HepG2 (cell line): ENCODE data around the gene FGFR3. TPM values are rescaled to one million over a fixed set of nuclear protein-coding genes. Genes with fewer than 3 reads are reported as not detected.
A peak's percentile ranks its signal among the peaks of the same experiment; 100 is the strongest.

Experiments
- ATAC-seq: fragments of 200-7000 bp; cut with Tn5 transposase; 3 replicates; pipeline ENCODE4 v1.9.1; 2020; ENCODE audit warnings: mild to moderate bottlenecking, moderate library complexity
- BruUV-seq: library from RNA; stranded (reverse); fragments of 400-500 nt; replicated peaks from 2 replicates; lab custom pipeline; 2021; lab: Mats Ljungman, UMichigan
- CTCF ChIA-PET: fragments of 300-600 bp; formaldehyde crosslinking; extraction: SDS; loops from one replicate; lab custom pipeline; 2021; ENCODE audit warnings: low total read pairs, inconsistent platforms, low intra/inter-chr PET ratio; lab: Yijun Ruan, JAX
- POLR2A ChIA-PET: fragments of 350-600 bp; sonication (Branson Sonifier 250); formaldehyde crosslinking; loops from one replicate; lab custom pipeline; 2020; ENCODE audit warnings: antibody characterized with exemption, inconsistent platforms; lab: Yijun Ruan, JAX
- DNase-seq: peaks from one replicate; pipeline ENCODE4 v3.0.0-alpha.2; 2015; ENCODE audit warnings: low spot score
- FAIRE-seq: peaks from 3 replicates; lab custom pipeline; 2011; peaks lifted over from hg19 to GRCh38; lab: Jason Lieb, UNC
- H2AFZ ChIP-seq: one replicate; pipeline ENCODE4 v1.6.1; 2011; ENCODE audit warnings: low read length, inconsistent platforms
- H3K27ac ChIP-seq: fragments of 300-600 bp; 3 replicates; pipeline ENCODE4 v1.8.0; 2011; ENCODE audit warnings: mixed run types, mild to moderate bottlenecking, mixed read lengths, low read length, inconsistent platforms; ENCODE audit not compliant: insufficient read depth; ENCODE audit errors: extremely low read length
- H3K27me3 ChIP-seq, 2 experiments: fragments of 200-600 bp in 1 of 2; 2 replicates in 1 of 2; 3 replicates in 1 of 2; pipeline versions ENCODE4 v1.6.0 to v1.8.0; 2011; ENCODE audit warnings: low read length in 2 of 2, mild to moderate bottlenecking in 2 of 2, moderate library complexity in 2 of 2, inconsistent platforms in 1 of 2; ENCODE audit not compliant: insufficient read depth in 2 of 2, control insufficient read depth in 1 of 2
- H3K36me3 ChIP-seq, 2 experiments: fragments of 200-600 bp in 1 of 2; replicated peaks in 1 of 2; 2 replicates in 1 of 2; 3 replicates in 1 of 2; pipeline versions ENCODE4 v1.5.1 to v1.8.0; 2011; ENCODE audit warnings: low read length in 2 of 2, inconsistent platforms in 1 of 2; ENCODE audit not compliant: insufficient read depth in 2 of 2, control insufficient read depth in 1 of 2
- H3K4me1 ChIP-seq: 2 replicates; pipeline ENCODE4 v1.5.1; 2012; ENCODE audit warnings: low read length, inconsistent platforms; ENCODE audit not compliant: insufficient read depth
- H3K4me2 ChIP-seq: 2 replicates; pipeline ENCODE4 v1.6.0; 2011; ENCODE audit warnings: low read depth, low read length, inconsistent platforms
- H3K4me3 ChIP-seq, 3 experiments: fragments of 200-600 bp in 1 of 3; sonication (generic), shearing (Covaris generic) in 1 of 3; replicated peaks in 1 of 3; 2 replicates each; pipeline ENCODE4 v1.5.1; 2011 to 2016; ENCODE audit warnings: low read length in 3 of 3, inconsistent platforms in 2 of 3, low read depth in 2 of 3, mild to moderate bottlenecking in 2 of 3, control low read depth in 1 of 3, mixed read lengths in 1 of 3; ENCODE audit not compliant: insufficient read depth in 1 of 3
- H3K79me2 ChIP-seq: one replicate; pipeline ENCODE4 v1.6.1; 2011; ENCODE audit warnings: low read length, inconsistent platforms; ENCODE audit not compliant: insufficient read depth
- H3K9ac ChIP-seq: 2 replicates; pipeline ENCODE4 v1.6.0; 2011; ENCODE audit warnings: mild to moderate bottlenecking, low read depth, low read length, inconsistent platforms; ENCODE audit not compliant: insufficient read depth
- H3K9me3 ChIP-seq: 2 replicates; pipeline ENCODE4 v1.5.1; 2012; ENCODE audit warnings: mild to moderate bottlenecking, low read length
- H4K20me1 ChIP-seq: 2 replicates; pipeline ENCODE4 v1.6.0; 2011; ENCODE audit warnings: inconsistent platforms, mild to moderate bottlenecking, low read length, moderate library complexity; ENCODE audit not compliant: insufficient read depth
- ATAD3A ChIP-seq: sonication (generic); formaldehyde crosslinking; IDR thresholded peaks from 2 replicates; pipeline ENCODE4 v1.4.0; 2020; ENCODE audit warnings: missing genetic modification reagents
- BRD4 ChIP-seq: sonication (generic); formaldehyde crosslinking; IDR thresholded peaks from 2 replicates; pipeline ENCODE4 v1.4.0; 2020; ENCODE audit warnings: missing genetic modification reagents
- MIER3 ChIP-seq: IDR thresholded peaks from 2 replicates; pipeline ENCODE4 v1.6.1; 2016; ENCODE audit warnings: missing compliant biosample characterization, borderline replicate concordance
- NR2F1 ChIP-seq, 2 experiments: fragments of 450-650 bp in 1 of 2; formaldehyde crosslinking in 1 of 2; IDR thresholded peaks; 2 replicates each; pipeline versions ENCODE4 v1.5.0 to v1.6.1; 2016 to 2020; ENCODE audit warnings: mild to moderate bottlenecking in 1 of 2, missing compliant biosample characterization in 1 of 2, missing genetic modification reagents in 1 of 2, moderate library complexity in 1 of 2
- SP5 ChIP-seq: IDR thresholded peaks from 2 replicates; pipeline ENCODE4 v1.6.1; 2016; ENCODE audit warnings: low read depth, borderline replicate concordance
- ZNF44 ChIP-seq: sonication (generic); formaldehyde crosslinking; IDR thresholded peaks from 2 replicates; pipeline ENCODE4 v1.5.1; 2020; ENCODE audit warnings: mild to moderate bottlenecking, missing genetic modification reagents
- ZNF446 ChIP-seq: sonication (generic); formaldehyde crosslinking; IDR thresholded peaks from 2 replicates; pipeline ENCODE4 v1.5.0; 2020; ENCODE audit warnings: mild to moderate bottlenecking, missing genetic modification reagents
- ZNF720 ChIP-seq: sonication (generic); formaldehyde crosslinking; IDR thresholded peaks from 2 replicates; pipeline ENCODE4 v1.4.0; 2020; ENCODE audit warnings: missing genetic modification reagents
- ZNF772 ChIP-seq: sonication (generic); formaldehyde crosslinking; IDR thresholded peaks from 2 replicates; pipeline ENCODE4 v1.5.0; 2020; ENCODE audit warnings: mild to moderate bottlenecking, missing genetic modification reagents
- ZSCAN30 ChIP-seq: sonication (generic); formaldehyde crosslinking; IDR thresholded peaks from 2 replicates; pipeline ENCODE4 v1.5.0; 2020; ENCODE audit warnings: mild to moderate bottlenecking, missing genetic modification reagents
- WGBS: methylation state at CpG from one replicate; pipeline ENCODE4 v1.1.6; 2017; ENCODE audit warnings: low lambda C conversion rate; 5-methylcytosine and 5-hydroxymethylcytosine counted together
- in situ Hi-C: cut with HindIII; loops from 2 replicates; pipeline ENCODE4 v1.10.0; 2017; ENCODE audit warnings: low pct_unique_long_range_greater_than_20kb; ENCODE audit not compliant: extremely low pct_ligation_motif_present
- intact Hi-C: fragments of 100-400 bp; cut with micrococcal nuclease; formaldehyde crosslinking; loops from one replicate; pipeline ENCODE4 v1.10.0; 2022; ENCODE audit not compliant: unreplicated experiment
- polyA plus RNA-seq, 8 experiments: library from polyadenylated mRNA; depleted of rRNA in 3 of 8; stranded (reverse) in 7 of 8; unstranded in 1 of 8; fragments of >200 nt; fragmentation: Illumina TruSeq in 4 of 8; extraction: Trizol in 4 of 8; gene quantifications; 2 replicates each; pipeline versions ENCODE4 v1.2.1 to v1.2.3, GENCODE V29; 2011 to 2016; ENCODE audit warnings: low read depth in 4 of 8, missing spikeins in 1 of 8, mixed read lengths in 1 of 8; ENCODE audit not compliant: insufficient read depth in 1 of 8
- total RNA-seq, 5 experiments: library from RNA; depleted of rRNA; stranded (reverse); fragments of >200 nt; fragmentation: Illumina TruSeq; extraction: Trizol; gene quantifications; 2 replicates each; pipeline ENCODE4 v1.2.3, GENCODE V29; 2016; ENCODE audit warnings: low read depth in 1 of 5
- TF ChIP-seq, protein P1 (sequence below), 2 experiments: sonication (generic) in 1 of 2; formaldehyde crosslinking in 1 of 2; IDR thresholded peaks; 2 replicates each; pipeline versions ENCODE4 v1.5.1 to v1.6.1; 2011 to 2020; ENCODE audit warnings: borderline replicate concordance in 1 of 2, low read depth in 1 of 2, low read length in 1 of 2, mild to moderate bottlenecking in 1 of 2, missing genetic modification reagents in 1 of 2, moderate library complexity in 1 of 2
- TF ChIP-seq, protein P2 (sequence below): sonication (generic); formaldehyde crosslinking; IDR thresholded peaks from 2 replicates; pipeline ENCODE4 v1.4.0; 2020; ENCODE audit warnings: mild to moderate bottlenecking, missing genetic modification reagents
- TF ChIP-seq, protein P3 (sequence below): sonication (generic); formaldehyde crosslinking; IDR thresholded peaks from 2 replicates; pipeline ENCODE4 v1.8.1; 2022; ENCODE audit warnings: low read depth, mild to moderate bottlenecking, missing genetic modification reagents

Gene FGFR3
- total and polyA plus RNA-seq, 2 of the 13 experiments (the other 11 are each of a cell fraction or from before 2014, with no cell fraction given): 103 to 109 TPM

DNA sequence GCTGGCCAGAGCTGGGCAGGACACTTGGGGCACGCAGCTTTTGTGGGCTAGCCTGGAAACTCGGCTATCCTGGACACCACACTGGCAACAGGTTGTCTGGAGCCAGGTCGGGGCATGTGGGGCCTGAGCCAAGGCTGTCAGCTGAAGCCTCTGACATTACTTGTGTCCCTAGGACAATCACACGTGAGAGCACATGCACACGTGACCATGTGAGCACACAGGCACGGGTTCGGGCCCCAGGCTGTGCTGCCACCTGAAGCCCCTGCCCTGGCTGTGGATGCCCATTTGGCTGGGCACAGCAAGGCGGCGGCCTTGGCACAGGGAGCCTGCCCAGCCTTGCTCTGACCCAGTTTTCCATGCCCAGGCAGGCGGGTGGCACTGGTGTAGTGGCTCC is 8.7 kb upstream of the FGFR3 start (continued):
- TF ChIP-seq, protein P1, sequence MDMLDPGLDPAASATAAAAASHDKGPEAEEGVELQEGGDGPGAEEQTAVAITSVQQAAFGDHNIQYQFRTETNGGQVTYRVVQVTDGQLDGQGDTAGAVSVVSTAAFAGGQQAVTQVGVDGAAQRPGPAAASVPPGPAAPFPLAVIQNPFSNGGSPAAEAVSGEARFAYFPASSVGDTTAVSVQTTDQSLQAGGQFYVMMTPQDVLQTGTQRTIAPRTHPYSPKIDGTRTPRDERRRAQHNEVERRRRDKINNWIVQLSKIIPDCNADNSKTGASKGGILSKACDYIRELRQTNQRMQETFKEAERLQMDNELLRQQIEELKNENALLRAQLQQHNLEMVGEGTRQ (IDR thresholded peaks at IDR 0.05; ENCODE audit: low read depth, low read length): peak; percentile 84
- TF ChIP-seq, protein P1 (CRISPR knock-in tag; IDR thresholded peaks at IDR 0.05; ENCODE audit: borderline replicate concordance): peak; percentile 85; the same call in 1 of the 2 replicates

DNA sequence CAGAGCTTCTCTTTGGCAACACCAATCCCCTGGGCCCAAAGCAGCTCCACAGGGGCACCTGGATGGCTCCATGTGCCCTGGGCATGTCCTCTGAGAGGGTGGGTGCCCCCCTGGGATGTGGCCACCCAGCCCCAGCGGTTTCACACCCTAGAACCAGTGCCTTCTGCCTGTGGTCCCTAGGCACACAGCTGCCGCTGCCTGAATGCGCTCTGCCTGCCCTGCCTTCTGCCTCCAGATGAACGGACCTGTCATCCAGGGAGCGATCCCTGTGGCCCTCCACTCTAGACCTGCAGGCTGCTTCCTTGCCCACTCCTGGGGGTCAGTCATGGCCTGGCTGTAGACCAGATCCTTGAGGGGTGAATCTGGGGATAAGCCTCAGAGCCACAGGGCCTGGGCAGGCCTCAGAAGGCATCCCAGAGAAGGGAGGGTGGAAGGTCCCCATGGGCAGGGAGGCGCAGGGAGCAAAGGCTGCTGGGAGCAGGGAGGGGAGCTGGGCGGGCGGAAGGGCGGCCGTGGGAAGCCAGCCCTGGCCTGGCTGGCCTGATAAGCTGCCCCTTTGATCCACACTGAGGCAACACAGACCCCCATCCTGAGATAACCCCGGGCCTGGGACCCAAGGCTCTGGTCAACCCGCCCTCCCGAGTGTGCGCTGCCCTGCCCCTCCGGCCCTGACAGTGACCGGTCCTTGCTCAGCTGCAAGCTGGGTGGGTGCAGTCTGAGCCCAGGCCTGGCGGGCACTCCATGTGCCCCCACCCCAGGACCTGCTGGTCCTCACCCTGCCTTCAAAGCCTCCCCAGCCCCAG is 8.1 kb upstream of the FGFR3 start:
- intact Hi-C loops: no loop called here
- Histone ChIP-seq H3K4me3 (peak overlapping the region; percentile 29 to 62 (median 29); a peak in 5 of 6 replicates), H3K27me3 (peaks cover 2% of the 10 kb centered on the region in 2 experiments; a peak in 3 of 5 replicates), H3K4me1 (peaks cover 96% of the 10 kb centered on the region), H3K4me2 (peak overlapping the region; percentile 89), H3K27ac (peak overlapping the region; percentile 69), H4K20me1 (no peaks in the 10 kb centered on the region), H2AFZ (no peak overlapping the region), H3K36me3 (no peaks in the 10 kb centered on the region), H3K9me3 (no peaks in the 10 kb centered on the region), H3K79me2 (no peaks in the 10 kb centered on the region), H3K9ac (peak overlapping the region; percentile 55)
- WGBS: 0% methylated on average over 2 of the region's 17 CpGs
- peak; percentile 79 for DNase-seq
- in situ Hi-C loops: no loop called here
- CTCF ChIA-PET: interaction anchor here (3.5 kb wide), 1 partner anchor 25 kb away, joined by 13 read pairs; no protein-coding TSS in a partner anchor
- BruUV-seq: no TSS peak
- peak; percentile 91 for FAIRE-seq
- POLR2A ChIA-PET: interaction anchor here (0.6 to 34.3 kb wide), 8 partner anchors 4 to 78 kb away, joined by 3 to 1258 read pairs (median 12); partner anchors contain the start of gene FGFR3
- ATAC-seq: peak; percentile 76
- no peak for TF ChIP-seq ZNF720
- TF ChIP-seq, protein P2, sequence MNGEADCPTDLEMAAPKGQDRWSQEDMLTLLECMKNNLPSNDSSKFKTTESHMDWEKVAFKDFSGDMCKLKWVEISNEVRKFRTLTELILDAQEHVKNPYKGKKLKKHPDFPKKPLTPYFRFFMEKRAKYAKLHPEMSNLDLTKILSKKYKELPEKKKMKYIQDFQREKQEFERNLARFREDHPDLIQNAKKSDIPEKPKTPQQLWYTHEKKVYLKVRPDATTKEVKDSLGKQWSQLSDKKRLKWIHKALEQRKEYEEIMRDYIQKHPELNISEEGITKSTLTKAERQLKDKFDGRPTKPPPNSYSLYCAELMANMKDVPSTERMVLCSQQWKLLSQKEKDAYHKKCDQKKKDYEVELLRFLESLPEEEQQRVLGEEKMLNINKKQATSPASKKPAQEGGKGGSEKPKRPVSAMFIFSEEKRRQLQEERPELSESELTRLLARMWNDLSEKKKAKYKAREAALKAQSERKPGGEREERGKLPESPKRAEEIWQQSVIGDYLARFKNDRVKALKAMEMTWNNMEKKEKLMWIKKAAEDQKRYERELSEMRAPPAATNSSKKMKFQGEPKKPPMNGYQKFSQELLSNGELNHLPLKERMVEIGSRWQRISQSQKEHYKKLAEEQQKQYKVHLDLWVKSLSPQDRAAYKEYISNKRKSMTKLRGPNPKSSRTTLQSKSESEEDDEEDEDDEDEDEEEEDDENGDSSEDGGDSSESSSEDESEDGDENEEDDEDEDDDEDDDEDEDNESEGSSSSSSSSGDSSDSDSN: peak; percentile 91
- peak; percentile 93 for TF ChIP-seq SP5 (CRISPR knock-in tag)
- no peak; the same call in 1 of the 2 replicates for TF ChIP-seq MIER3
- TF ChIP-seq ZNF446 (CRISPR knock-in tag): no peak
- no peak for TF ChIP-seq ZSCAN30 (CRISPR knock-in tag)
- no peak for TF ChIP-seq ZNF44 (CRISPR knock-in tag)
- TF ChIP-seq BRD4 (CRISPR knock-in tag): peak; percentile 67; the same call in 1 of the 2 replicates
- TF ChIP-seq, protein P3, sequence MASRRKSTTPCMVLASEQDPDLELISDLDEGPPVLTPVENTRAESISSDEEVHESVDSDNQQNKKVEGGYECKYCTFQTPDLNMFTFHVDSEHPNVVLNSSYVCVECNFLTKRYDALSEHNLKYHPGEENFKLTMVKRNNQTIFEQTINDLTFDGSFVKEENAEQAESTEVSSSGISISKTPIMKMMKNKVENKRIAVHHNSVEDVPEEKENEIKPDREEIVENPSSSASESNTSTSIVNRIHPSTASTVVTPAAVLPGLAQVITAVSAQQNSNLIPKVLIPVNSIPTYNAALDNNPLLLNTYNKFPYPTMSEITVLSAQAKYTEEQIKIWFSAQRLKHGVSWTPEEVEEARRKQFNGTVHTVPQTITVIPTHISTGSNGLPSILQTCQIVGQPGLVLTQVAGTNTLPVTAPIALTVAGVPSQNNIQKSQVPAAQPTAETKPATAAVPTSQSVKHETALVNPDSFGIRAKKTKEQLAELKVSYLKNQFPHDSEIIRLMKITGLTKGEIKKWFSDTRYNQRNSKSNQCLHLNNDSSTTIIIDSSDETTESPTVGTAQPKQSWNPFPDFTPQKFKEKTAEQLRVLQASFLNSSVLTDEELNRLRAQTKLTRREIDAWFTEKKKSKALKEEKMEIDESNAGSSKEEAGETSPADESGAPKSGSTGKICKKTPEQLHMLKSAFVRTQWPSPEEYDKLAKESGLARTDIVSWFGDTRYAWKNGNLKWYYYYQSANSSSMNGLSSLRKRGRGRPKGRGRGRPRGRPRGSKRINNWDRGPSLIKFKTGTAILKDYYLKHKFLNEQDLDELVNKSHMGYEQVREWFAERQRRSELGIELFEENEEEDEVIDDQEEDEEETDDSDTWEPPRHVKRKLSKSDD: no peak
- TF ChIP-seq ATAD3A (CRISPR knock-in tag): no peak
- no peak for TF ChIP-seq ZNF772 (CRISPR knock-in tag)
- no peak for TF ChIP-seq NR2F1 (CRISPR knock-in tag; IDR thresholded peaks at IDR 0.05)
